Measurements from ENCODE around the gene ZNF304. TPM values are rescaled to one million over a fixed set of nuclear protein-coding genes. Genes with fewer than 3 reads are reported as not detected.

ZNF304 gene
- 0.07 and 0.09 TPM in 2 replicates for total RNA-seq (2022)
- percentile 17 among the genes with signal in this experiment for Bru-seq, nascent RNA
- percentile 27 among the genes with signal in this experiment for BruChase-seq, experiment 1, labeled RNA remaining after a 2-hour chase
- BruChase-seq, experiment 2, labeled RNA remaining after a 6-hour chase = percentile 38 among the genes with signal in this experiment
- long read RNA-seq = 0 reads

- POLR2A ChIA-PET = no interaction called here
These were observed at the start of gene ZNF304 for GRCh38 chr19:57350877-57351805. ZNF304 (plus strand) TSS chr19:57351271; CDS start chr19:57351665, 394 bp downstream.

DNA sequence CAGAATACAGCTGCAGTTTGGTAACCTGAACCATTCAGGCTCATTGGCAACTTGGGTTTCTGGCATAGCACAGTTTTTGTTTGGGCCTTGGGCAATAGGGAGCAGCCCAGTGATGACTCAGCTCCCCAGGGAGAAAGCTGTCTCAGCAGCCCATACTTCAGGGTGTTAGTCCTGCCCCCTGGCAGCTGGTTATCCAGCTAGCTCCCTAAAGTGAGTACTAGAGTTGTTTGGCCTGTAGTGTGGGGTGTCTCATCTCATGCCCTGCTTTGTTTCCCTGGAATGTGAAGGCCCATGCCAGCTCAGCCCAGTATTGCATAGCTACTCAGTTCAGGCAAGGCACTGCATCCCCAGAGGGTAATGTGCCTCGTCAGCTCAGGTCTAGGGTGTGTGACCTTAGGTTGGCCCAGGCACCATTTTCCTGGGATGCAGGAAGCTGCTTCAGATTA, 49.0 kb upstream of the ZNF304 start:
- no peak for DNase-seq
- Mint-ChIP-seq H3K4me3 (ENCODE audit: unreplicated experiment) (no peak overlapping the region), H3K27me3 (ENCODE audit: insufficient read depth, unreplicated experiment) (no peaks in the 10 kb centered on the region), H3K36me3 (ENCODE audit: insufficient read depth, unreplicated experiment) (peaks cover 85% of the 10 kb centered on the region), H3K4me1 (ENCODE audit: low read depth, unreplicated experiment) (peaks cover 9% of the 10 kb centered on the region), H3K9me3 (ENCODE audit: unreplicated experiment) (peaks cover 28% of the 10 kb centered on the region), H3K27ac (ENCODE audit: unreplicated experiment) (no peak overlapping the region)
- Histone ChIP-seq H3K9me3 (no peaks in the 10 kb centered on the region), H3K4me1 (no peaks in the 10 kb centered on the region), H3K27me3 (replicated peaks; ENCODE audit: control insufficient read depth, insufficient read depth, low read length) (no peaks in the 10 kb centered on the region), H3K4me3 (ENCODE audit: low read depth, low read length) (no peak overlapping the region), H3K36me3 (ENCODE audit: control insufficient read depth, insufficient read depth, low read length) (peaks cover 2% of the 10 kb centered on the region; the same call in 1 of the 2 replicates)
- CTCF ChIA-PET = no interaction called here
- BruUV-seq (replicated peaks) = no TSS peak
- TF ChIP-seq CTCF (IDR thresholded peaks at IDR 0.05; ENCODE audit: insufficient read depth in 1 of 2, low read depth in 1 of 2, low read length in 1 of 2, severe bottlenecking in 1 of 2, unreplicated experiment in 1 of 2) = no peak
- POLR2A ChIA-PET = no interaction called here
- intact Hi-C loops (cut with micrococcal nuclease; ENCODE audit: unreplicated experiment) = no loop called here

More at GRCh38 chr19:57350877-57351805, at the start of gene ZNF304:
- no peak within 1 kb of the TSS for H3K4me3 ChIP-seq (ENCODE audit: low read depth, low read length)
- H3K27me3 Mint-ChIP-seq (ENCODE audit: insufficient read depth, unreplicated experiment) = peaks cover 9% of the 10 kb centered on the region
- H3K9me3 ChIP-seq = no peaks in the 10 kb centered on the region
- DNase-seq = no peak
- no peaks in the 10 kb centered on the region for H3K4me1 Mint-ChIP-seq (ENCODE audit: low read depth, unreplicated experiment)
- no peak within 1 kb of the TSS for H3K27ac Mint-ChIP-seq (ENCODE audit: unreplicated experiment)
- BruUV-seq (replicated peaks) = no TSS peak
- no peaks in the 10 kb centered on the region for H3K36me3 Mint-ChIP-seq (ENCODE audit: insufficient read depth, unreplicated experiment)
- no peaks in the 10 kb centered on the region for H3K4me1 ChIP-seq
- no peaks in the 10 kb centered on the region for H3K36me3 ChIP-seq (ENCODE audit: control insufficient read depth, insufficient read depth, low read length)
- intact Hi-C loops (cut with micrococcal nuclease; ENCODE audit: unreplicated experiment) = no loop called here
- no peak for TF ChIP-seq CTCF (IDR thresholded peaks at IDR 0.05; ENCODE audit: insufficient read depth in 1 of 2, low read depth in 1 of 2, low read length in 1 of 2, severe bottlenecking in 1 of 2, unreplicated experiment in 1 of 2)
- CTCF ChIA-PET = no interaction called here
- H3K4me3 Mint-ChIP-seq (ENCODE audit: unreplicated experiment) = peak within 1 kb of the TSS; percentile 13
- H3K9me3 Mint-ChIP-seq (ENCODE audit: unreplicated experiment) = peaks cover 14% of the 10 kb centered on the region
- no peaks in the 10 kb centered on the region for H3K27me3 ChIP-seq (replicated peaks; ENCODE audit: control insufficient read depth, insufficient read depth, low read length)

DNA sequence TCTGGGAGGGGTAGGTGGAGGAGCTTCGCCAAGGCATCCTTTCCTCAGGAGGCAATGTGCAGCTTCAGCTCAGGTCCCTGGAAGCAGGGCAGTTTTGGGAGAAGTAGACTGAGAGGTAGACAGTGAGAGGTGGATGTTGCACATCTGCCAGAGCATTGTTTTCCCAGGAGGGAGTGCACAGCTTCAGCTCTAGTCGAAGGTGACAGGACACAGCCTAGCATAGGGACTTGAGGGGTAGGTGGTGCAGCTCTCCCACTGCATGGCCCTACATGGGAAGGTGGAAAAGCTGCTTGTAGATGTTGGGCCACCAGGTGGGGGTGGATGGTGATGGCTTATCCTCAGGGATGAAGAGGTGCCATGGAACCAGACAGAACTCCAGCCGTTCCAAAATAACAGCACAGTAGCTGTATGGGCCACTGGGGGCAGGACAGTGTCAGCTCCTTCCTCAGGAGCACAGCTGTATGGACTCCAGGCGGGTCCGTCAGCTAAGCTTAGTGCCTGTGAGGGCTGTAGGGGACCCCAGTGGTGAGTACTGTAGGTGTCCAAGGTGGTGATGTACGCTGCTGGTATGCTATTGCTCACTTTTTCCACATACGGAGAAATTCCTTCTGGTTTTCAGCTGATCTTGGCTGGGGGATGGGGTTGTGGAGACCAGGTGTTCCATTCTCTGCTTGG, 48.2 kb upstream of the ZNF304 start:
- H3K4me3 Mint-ChIP-seq (ENCODE audit: unreplicated experiment) = no peak overlapping the region
- H3K36me3 Mint-ChIP-seq (ENCODE audit: insufficient read depth, unreplicated experiment) = peaks cover 76% of the 10 kb centered on the region
- DNase-seq = peak in 1 of 2 experiments; percentile 15
- no TSS peak for BruUV-seq (replicated peaks)
- intact Hi-C loops (cut with micrococcal nuclease; ENCODE audit: unreplicated experiment) = no loop called here
- TF ChIP-seq CTCF (IDR thresholded peaks at IDR 0.05; ENCODE audit: insufficient read depth in 1 of 2, low read depth in 1 of 2, low read length in 1 of 2, severe bottlenecking in 1 of 2, unreplicated experiment in 1 of 2) = no peak
- Histone ChIP-seq H3K4me1 (no peaks in the 10 kb centered on the region), H3K9me3 (no peaks in the 10 kb centered on the region), H3K4me3 (ENCODE audit: low read depth, low read length) (no peak overlapping the region), H3K27me3 (replicated peaks; ENCODE audit: control insufficient read depth, insufficient read depth, low read length) (no peaks in the 10 kb centered on the region), H3K36me3 (ENCODE audit: control insufficient read depth, insufficient read depth, low read length) (peaks cover 2% of the 10 kb centered on the region; the same call in 1 of the 2 replicates)
- no peaks in the 10 kb centered on the region for H3K27me3 Mint-ChIP-seq (ENCODE audit: insufficient read depth, unreplicated experiment)
- H3K4me1 Mint-ChIP-seq (ENCODE audit: low read depth, unreplicated experiment) = peaks cover 1% of the 10 kb centered on the region
- POLR2A ChIA-PET = no interaction called here
- CTCF ChIA-PET = interaction anchor here (0.5 kb wide), 1 partner anchor 61 kb away, joined by 4 read pairs; no protein-coding TSS in a partner anchor
- H3K9me3 Mint-ChIP-seq (ENCODE audit: unreplicated experiment) = peaks cover 22% of the 10 kb centered on the region
- no peak overlapping the region for H3K27ac Mint-ChIP-seq (ENCODE audit: unreplicated experiment)

Data from Caco-2 (cell line).